SH-SY5Y (cell line): ENCODE data around the gene KRT24.

Experiments used
- GATA2 ChIP-seq: IDR thresholded peaks from 2 replicates; pipeline ENCODE4 v1.6.1; 2011; ENCODE audit warnings: mild to moderate bottlenecking, low read depth, low read length
- GATA3 ChIP-seq: IDR thresholded peaks from 2 replicates; pipeline ENCODE4 v1.6.1; 2011; ENCODE audit warnings: low read depth, mild to moderate bottlenecking, low read length, moderate library complexity

DNA sequence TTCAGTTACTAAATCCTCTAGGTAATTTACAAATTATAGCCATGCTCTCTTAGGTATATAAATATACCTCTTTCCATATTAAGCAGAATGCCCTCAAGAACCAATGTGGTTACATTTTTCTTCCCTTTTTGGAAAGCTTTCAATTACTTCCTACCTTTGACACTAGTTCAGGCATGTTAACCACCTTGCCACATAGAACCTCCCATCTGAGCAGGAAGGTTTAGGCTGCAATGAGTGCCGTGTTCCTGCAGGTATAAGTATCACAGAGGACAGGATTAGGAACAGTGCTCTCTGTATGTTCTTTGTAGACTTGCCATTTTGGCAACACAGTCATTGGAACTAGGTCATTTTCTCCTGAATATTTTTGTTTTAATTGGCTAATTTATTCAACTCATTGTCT is 31.5 kb upstream of the KRT24 start:
- TF ChIP-seq GATA3 (no peak), GATA2 (no peak)
